NCI-H2081 treated with DMSO at 0.1 percent for 48 hours (cell line): ENCODE results near the gene SRRM2.

Source experiments
- DNase-seq: peaks from one replicate; lab custom pipeline; 2025; lab: John Stamatoyannopoulos, UW

Gene SRRM2

DNA sequence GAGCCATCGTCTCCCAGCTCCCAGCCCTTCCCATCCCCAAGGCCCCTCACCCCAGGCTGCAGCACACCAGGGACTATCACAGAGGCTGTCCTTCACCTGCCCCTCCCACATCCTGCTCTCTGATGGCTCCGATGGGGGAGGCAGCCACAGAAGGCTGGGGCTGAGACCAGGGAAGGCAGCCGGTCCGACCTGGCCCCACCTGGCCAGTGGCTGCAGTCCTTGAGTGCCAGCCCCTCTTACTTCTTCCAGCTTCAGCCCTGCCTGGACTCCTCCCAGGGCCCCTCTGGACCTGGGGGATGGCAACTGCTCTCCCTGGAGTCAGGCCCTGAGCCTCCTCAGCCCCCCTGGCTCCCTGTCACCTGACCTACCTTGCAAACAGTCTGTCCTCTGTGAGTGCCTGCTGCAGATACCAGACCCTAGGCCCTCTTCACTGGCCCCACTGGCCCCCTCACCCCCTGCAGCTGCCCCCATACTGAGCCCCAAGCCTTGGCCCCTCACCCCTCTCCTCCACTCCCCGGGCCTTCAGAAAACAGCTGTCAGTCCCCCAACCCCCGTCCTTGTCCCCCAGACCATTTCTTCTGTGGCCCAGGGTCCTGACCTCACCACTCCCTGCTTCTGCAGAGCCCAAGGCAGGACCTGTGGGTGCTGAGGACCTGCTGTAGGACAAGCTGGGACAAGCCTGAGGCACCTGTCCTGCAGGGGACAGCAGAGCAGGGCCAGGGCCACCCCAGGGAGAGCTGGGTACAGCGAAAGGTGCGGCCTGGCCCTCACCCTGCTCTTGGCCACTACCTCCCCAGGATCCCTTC, 12.6 kb upstream of the SRRM2 start:
- no peak for DNase-seq

GRCh38 chr16:2740476-2740875, 12.0 kb upstream of the SRRM2 start:
- DNase-seq, result no peak

DNA sequence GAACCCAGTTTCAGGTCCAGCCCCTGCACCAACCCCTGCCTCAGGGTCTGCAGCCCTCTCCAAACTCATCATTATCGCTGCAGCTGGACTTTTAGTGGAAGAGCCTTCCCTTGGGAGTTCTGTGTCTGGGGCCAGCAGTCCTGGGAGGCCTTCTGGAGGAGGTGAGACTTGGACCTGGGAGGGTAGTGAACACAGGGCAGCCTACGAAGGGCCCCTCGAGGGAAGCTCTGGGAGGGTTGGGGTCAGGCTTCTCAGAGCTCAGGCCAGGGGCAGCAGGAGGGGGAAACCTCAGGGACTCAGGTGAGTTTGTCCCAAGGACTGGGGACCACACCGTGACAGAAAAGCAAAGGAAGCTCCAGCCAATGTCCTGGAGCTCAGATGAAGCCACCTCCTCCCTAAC, 11.3 kb upstream of the SRRM2 start:
- DNase-seq, result no peak

GRCh38 chr16:2742323-2743006, 10.0 kb upstream of the SRRM2 start:
- DNase-seq, result no peak

DNA sequence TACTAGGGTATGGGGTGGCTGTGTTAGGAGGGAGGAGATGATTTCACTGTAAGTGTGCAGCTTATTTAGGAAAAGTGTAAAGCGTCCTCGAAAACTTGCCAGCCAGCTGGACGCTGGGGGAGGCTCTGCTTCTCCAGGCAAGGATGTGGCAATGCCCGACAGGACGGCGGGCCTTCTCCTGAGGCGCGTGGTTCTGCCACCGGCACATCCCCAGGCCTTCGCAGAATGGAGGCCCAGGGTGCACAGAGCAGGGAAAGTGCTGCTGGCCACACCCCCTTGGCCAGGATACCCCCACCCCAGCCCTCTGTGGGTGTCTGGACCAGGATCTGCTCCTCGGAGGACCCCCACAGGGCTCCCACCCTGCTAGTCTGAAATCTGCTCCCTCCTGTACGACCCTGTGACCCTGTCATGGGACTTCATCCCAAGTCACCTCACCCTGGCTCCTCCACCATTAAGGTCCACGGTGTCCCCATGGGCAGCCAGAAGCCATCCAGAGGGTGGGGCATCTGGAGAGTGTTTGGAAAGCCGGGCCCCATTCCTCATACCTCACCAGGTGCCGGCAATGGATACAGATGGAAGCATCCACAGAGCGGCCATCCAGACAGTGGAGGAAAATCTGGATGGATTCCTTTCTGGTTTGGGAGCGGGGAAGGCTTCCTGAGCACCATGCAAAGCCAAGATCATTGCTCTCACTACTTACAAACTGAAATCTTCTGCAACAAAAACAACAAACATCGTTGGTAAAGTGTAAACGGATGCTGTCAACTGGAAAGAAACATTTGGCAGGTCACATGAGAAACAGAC, 9.2 kb upstream of the SRRM2 start:
- no peak for DNase-seq

DNA sequence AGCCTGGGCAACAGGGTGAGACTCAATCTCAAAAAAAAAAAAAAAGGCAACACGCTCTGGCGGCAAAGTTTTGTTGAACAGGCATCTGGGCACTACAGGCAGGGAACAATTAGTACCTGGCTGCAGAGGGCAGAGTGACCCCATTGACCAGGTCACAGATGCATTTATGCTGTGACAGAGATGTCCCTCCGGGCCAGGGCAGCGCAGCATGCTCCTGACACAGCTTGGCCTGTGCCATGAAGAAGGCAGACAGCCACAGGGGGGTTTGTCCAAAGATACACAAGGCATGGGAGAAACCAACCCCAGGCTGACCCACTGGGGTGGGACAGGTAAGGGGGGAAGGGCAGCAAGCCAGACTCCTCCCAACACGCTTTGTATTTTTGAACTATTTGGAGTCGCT, 7.7 kb upstream of the SRRM2 start:
- DNase-seq, result no peak

- DNase-seq, result no peak
Observed at GRCh38 chr16:2745116-2745890, 7.1 kb upstream of the SRRM2 start.

DNA sequence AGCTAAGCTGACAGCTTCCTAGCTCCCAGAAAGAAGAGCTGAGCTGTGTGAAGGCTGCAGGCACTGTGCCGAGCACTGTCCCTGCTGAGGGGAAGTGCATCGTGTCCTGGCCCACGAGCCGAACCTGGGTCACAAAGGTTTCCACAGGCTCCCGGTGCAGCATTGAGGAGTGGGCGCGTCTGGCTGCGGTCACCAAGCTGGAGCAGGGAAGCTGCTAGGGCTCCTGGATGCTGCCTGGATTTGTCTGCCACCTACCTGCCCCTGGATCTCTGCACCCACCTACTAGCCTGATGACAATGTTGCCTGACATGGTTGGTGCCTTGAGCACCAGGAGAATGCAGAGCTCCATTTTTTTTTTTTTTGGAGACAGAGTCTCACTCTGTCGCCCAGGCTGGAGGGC, 6.5 kb upstream of the SRRM2 start:
- no peak for DNase-seq

DNA sequence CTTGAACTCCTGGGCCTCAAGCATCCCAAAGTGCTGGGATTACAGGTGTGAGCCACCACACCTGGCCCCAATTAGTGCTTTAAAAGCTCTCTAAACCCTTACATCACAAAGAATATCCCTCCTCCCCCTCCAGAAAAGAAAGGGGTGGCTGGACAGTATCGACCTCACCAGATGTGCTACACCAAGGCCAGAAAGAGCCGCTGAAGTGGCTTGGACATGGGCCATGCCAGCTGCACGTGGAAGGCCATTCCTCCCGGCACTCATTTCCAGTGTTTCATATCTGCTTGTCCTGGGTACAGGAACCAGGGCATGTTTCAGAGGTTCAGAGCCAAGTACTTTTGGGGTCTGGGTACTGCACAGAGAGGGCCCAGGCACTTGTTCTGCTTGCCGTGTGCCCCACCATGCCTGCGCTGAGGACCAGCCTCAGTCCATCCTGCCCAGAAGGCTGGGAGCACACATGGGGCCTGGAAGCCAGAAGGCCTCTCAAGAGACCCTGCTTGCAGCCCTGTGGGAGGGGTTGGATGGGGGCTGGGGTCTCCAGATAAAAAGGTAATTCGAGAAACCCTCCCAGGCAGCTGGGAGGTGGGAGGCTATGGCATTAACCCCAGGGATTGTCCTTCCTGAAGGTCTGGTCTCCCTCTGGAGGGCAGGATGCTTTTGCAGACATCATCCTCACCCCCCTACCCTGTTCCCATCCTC, 3.5 kb upstream of the SRRM2 start:
- DNase-seq, result no peak

- no peak for DNase-seq
Observed at GRCh38 chr16:2749476-2749875, 3.0 kb upstream of the SRRM2 start.

- DNase-seq, result no peak
Observed at GRCh38 chr16:2749936-2750335, 2.5 kb upstream of the SRRM2 start.

GRCh38 chr16:2751577-2752034, 832 bp upstream of the SRRM2 start:
- DNase-seq, result no peak

DNA sequence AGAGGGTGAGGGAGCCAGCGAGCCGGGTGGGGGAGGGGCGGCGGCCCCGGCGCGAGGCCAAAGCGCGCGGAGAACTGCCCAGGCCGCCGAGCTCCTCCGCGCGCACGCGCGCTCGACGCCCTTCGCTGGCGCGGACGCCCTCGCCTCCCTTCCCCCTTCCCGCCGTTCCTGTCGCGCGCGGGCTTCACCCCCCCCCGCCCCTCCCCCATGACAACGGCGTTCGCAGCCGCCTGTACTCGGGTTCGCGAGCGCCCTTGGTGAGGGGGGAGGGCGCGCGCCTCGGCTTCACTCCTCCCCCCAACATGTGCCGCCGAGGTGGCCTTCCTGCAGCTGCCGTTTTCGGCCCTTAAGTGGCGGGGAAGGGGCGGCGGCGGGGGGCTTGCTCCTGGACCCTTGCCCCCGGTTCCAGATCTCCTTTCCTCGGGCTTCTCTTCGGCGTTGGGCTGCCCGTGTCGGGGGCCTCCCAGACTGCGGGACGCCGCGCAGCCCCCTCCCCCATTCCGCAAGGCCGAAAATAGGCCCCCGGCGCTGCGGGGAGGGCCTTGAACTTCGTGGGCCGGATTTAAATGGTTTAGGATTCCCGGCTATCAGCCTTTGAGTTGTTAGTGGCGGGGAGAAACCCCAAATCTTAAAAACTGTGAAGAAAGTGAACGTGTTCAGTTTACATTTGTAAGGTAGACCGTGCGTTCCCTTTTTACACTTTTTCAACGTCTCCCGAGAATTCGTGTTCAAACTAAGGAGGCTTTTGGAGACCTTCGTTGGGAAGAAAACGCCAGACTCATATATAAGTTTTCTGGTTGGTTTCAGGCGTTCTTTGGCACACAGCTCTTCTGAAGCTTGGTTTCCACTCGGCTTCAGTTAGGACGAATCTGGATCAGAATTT, 653 bp downstream of the SRRM2 start:
- no peak for DNase-seq

GRCh38 chr16:2753733-2754020, 1.2 kb downstream of the SRRM2 start:
- no peak for DNase-seq

- DNase-seq, result no peak
Observed at GRCh38 chr16:2755158-2755557, 2.7 kb downstream of the SRRM2 start.

- no peak for DNase-seq
Observed at GRCh38 chr16:2756288-2757015, 4.0 kb downstream of the SRRM2 start.

DNA sequence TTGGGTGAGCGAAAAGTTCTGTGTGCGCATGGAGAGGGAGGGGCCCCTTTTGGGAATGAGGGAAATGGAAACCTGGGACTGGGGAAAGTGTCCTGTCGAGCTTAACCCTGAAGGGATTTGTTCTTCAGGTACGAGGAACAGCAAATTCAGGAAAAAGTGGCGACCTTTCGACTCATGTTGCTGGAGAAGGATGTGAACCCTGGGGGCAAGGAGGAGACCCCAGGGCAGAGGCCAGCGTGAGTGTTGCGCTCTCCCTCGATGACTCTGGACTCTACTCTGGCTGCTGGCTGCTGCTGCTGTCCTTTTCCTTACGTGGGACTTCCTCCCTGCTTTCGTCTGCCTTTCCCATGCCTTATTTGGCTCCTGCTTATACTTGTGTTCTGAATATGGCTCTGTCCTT, 4.9 kb downstream of the SRRM2 start:
- DNase-seq, result no peak

DNA sequence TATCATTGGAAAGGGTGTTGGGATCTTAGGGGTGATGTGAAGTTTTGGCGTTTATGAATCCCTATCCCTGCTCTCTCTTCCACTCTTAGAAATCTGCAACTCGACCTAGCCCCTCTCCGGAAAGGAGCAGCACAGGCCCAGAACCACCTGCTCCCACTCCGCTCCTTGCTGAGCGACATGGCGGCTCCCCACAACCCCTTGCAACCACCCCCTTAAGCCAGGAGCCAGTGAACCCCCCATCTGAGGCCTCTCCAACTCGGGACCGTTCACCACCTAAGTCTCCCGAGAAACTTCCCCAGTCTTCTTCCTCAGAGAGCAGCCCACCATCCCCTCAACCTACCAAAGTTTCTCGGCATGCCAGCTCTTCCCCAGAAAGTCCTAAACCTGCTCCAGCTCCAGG, 9.0 kb downstream of the SRRM2 start:
- no peak for DNase-seq

DNA sequence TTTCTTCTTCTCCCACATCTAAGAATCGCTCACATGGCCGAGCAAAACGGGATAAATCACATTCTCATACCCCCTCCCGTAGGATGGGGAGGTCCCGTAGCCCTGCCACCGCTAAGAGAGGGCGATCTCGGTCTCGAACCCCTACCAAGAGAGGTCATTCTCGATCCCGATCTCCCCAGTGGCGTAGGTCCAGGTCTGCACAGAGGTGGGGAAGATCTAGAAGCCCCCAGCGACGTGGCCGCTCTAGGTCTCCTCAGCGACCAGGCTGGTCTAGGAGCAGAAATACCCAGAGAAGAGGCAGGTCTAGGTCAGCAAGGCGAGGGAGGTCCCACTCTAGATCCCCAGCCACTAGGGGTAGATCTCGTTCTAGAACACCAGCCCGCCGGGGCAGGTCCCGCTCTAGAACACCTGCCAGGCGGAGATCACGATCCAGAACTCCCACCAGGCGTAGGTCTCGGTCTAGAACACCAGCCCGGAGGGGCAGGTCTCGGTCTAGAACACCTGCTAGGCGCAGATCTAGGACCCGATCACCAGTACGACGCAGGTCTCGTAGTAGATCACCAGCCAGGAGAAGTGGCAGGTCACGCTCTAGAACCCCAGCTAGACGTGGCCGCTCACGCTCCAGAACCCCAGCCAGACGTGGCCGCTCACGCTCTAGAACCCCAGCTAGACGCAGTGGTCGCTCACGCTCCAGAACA, 9.6 kb downstream of the SRRM2 start:
- no peak for DNase-seq
